Measurements from ENCODE around the gene FREM2.

- TF ChIP-seq, protein P1, sequence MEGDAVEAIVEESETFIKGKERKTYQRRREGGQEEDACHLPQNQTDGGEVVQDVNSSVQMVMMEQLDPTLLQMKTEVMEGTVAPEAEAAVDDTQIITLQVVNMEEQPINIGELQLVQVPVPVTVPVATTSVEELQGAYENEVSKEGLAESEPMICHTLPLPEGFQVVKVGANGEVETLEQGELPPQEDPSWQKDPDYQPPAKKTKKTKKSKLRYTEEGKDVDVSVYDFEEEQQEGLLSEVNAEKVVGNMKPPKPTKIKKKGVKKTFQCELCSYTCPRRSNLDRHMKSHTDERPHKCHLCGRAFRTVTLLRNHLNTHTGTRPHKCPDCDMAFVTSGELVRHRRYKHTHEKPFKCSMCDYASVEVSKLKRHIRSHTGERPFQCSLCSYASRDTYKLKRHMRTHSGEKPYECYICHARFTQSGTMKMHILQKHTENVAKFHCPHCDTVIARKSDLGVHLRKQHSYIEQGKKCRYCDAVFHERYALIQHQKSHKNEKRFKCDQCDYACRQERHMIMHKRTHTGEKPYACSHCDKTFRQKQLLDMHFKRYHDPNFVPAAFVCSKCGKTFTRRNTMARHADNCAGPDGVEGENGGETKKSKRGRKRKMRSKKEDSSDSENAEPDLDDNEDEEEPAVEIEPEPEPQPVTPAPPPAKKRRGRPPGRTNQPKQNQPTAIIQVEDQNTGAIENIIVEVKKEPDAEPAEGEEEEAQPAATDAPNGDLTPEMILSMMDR (IDR thresholded peaks at IDR 0.05 in 2 of 3, conservative IDR thresholded peaks at IDR 0.05 in 1 of 3; ENCODE audit: insufficient read depth in 2 of 3, low read depth in 1 of 3, low read length in 3 of 3), result no peak
- TF ChIP-seq TEAD1 (CRISPR knock-in tag; IDR thresholded peaks at IDR 0.05) (no peak), POLR2G (IDR thresholded peaks at IDR 0.05; ENCODE audit: low read depth, low read length) (no peak), NR3C1 (CRISPR knock-in tag; IDR thresholded peaks at IDR 0.05) (no peak), SMARCB1 (IDR thresholded peaks at IDR 0.05; ENCODE audit: insufficient read length, low read depth) (no peak), CBX5 (IDR thresholded peaks at IDR 0.05; ENCODE audit: borderline replicate concordance, low read depth) (no peak), POLR2A (conservative IDR thresholded peaks at IDR 0.05) (no peak), ZNF41 (CRISPR knock-in tag; conservative IDR thresholded peaks at IDR 0.05) (no peak), MYC (IDR thresholded peaks at IDR 0.05; ENCODE audit: low read depth, low read length) (no peak), MYC (CRISPR knock-in tag; IDR thresholded peaks at IDR 0.05; ENCODE audit: borderline replicate concordance, low read depth) (no peak), PML (IDR thresholded peaks at IDR 0.05; ENCODE audit: low read length) (no peak), E2F1 (CRISPR knock-in tag; IDR thresholded peaks at IDR 0.05) (no peak)
- TF ChIP-seq, protein P2, sequence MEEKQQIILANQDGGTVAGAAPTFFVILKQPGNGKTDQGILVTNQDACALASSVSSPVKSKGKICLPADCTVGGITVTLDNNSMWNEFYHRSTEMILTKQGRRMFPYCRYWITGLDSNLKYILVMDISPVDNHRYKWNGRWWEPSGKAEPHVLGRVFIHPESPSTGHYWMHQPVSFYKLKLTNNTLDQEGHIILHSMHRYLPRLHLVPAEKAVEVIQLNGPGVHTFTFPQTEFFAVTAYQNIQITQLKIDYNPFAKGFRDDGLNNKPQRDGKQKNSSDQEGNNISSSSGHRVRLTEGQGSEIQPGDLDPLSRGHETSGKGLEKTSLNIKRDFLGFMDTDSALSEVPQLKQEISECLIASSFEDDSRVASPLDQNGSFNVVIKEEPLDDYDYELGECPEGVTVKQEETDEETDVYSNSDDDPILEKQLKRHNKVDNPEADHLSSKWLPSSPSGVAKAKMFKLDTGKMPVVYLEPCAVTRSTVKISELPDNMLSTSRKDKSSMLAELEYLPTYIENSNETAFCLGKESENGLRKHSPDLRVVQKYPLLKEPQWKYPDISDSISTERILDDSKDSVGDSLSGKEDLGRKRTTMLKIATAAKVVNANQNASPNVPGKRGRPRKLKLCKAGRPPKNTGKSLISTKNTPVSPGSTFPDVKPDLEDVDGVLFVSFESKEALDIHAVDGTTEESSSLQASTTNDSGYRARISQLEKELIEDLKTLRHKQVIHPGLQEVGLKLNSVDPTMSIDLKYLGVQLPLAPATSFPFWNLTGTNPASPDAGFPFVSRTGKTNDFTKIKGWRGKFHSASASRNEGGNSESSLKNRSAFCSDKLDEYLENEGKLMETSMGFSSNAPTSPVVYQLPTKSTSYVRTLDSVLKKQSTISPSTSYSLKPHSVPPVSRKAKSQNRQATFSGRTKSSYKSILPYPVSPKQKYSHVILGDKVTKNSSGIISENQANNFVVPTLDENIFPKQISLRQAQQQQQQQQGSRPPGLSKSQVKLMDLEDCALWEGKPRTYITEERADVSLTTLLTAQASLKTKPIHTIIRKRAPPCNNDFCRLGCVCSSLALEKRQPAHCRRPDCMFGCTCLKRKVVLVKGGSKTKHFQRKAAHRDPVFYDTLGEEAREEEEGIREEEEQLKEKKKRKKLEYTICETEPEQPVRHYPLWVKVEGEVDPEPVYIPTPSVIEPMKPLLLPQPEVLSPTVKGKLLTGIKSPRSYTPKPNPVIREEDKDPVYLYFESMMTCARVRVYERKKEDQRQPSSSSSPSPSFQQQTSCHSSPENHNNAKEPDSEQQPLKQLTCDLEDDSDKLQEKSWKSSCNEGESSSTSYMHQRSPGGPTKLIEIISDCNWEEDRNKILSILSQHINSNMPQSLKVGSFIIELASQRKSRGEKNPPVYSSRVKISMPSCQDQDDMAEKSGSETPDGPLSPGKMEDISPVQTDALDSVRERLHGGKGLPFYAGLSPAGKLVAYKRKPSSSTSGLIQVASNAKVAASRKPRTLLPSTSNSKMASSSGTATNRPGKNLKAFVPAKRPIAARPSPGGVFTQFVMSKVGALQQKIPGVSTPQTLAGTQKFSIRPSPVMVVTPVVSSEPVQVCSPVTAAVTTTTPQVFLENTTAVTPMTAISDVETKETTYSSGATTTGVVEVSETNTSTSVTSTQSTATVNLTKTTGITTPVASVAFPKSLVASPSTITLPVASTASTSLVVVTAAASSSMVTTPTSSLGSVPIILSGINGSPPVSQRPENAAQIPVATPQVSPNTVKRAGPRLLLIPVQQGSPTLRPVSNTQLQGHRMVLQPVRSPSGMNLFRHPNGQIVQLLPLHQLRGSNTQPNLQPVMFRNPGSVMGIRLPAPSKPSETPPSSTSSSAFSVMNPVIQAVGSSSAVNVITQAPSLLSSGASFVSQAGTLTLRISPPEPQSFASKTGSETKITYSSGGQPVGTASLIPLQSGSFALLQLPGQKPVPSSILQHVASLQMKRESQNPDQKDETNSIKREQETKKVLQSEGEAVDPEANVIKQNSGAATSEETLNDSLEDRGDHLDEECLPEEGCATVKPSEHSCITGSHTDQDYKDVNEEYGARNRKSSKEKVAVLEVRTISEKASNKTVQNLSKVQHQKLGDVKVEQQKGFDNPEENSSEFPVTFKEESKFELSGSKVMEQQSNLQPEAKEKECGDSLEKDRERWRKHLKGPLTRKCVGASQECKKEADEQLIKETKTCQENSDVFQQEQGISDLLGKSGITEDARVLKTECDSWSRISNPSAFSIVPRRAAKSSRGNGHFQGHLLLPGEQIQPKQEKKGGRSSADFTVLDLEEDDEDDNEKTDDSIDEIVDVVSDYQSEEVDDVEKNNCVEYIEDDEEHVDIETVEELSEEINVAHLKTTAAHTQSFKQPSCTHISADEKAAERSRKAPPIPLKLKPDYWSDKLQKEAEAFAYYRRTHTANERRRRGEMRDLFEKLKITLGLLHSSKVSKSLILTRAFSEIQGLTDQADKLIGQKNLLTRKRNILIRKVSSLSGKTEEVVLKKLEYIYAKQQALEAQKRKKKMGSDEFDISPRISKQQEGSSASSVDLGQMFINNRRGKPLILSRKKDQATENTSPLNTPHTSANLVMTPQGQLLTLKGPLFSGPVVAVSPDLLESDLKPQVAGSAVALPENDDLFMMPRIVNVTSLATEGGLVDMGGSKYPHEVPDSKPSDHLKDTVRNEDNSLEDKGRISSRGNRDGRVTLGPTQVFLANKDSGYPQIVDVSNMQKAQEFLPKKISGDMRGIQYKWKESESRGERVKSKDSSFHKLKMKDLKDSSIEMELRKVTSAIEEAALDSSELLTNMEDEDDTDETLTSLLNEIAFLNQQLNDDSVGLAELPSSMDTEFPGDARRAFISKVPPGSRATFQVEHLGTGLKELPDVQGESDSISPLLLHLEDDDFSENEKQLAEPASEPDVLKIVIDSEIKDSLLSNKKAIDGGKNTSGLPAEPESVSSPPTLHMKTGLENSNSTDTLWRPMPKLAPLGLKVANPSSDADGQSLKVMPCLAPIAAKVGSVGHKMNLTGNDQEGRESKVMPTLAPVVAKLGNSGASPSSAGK (IDR thresholded peaks at IDR 0.05), result no peak
- TF ChIP-seq, protein P3, sequence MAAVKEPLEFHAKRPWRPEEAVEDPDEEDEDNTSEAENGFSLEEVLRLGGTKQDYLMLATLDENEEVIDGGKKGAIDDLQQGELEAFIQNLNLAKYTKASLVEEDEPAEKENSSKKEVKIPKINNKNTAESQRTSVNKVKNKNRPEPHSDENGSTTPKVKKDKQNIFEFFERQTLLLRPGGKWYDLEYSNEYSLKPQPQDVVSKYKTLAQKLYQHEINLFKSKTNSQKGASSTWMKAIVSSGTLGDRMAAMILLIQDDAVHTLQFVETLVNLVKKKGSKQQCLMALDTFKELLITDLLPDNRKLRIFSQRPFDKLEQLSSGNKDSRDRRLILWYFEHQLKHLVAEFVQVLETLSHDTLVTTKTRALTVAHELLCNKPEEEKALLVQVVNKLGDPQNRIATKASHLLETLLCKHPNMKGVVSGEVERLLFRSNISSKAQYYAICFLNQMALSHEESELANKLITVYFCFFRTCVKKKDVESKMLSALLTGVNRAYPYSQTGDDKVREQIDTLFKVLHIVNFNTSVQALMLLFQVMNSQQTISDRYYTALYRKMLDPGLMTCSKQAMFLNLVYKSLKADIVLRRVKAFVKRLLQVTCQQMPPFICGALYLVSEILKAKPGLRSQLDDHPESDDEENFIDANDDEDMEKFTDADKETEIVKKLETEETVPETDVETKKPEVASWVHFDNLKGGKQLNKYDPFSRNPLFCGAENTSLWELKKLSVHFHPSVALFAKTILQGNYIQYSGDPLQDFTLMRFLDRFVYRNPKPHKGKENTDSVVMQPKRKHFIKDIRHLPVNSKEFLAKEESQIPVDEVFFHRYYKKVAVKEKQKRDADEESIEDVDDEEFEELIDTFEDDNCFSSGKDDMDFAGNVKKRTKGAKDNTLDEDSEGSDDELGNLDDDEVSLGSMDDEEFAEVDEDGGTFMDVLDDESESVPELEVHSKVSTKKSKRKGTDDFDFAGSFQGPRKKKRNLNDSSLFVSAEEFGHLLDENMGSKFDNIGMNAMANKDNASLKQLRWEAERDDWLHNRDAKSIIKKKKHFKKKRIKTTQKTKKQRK (IDR thresholded peaks at IDR 0.05; ENCODE audit: borderline replicate concordance, low read depth, low read length), result no peak
Measured at GRCh38 chr13:38690231-38690630, 3.4 kb downstream of the FREM2 start.
